HG02852 (cell line): ENCODE measurements around the gene SPHKAP.
"Not testable (repeated sequence)": the region's sequence is repeated elsewhere in the genome, so short reads cannot be mapped to it uniquely, and the experiment has no call there.

ENCODE experiments used
- ATAC-seq: cut with Tn5 transposase; IDR thresholded peaks from one replicate; pipeline ENCODE4 v1.9.1; 2021; ENCODE audit warnings: mild to moderate bottlenecking, moderate library complexity; ENCODE audit not compliant: unreplicated experiment

SPHKAP gene

GRCh38 chr2:228040995-228041394 lies 140.5 kb downstream of the SPHKAP start:
- no peak for ATAC-seq

- ATAC-seq: peak; percentile 77
Observed at GRCh38 chr2:228039752-228040534, 141.5 kb downstream of the SPHKAP start.

- ATAC-seq: no peak
Observed at GRCh38 chr2:228038967-228039366, 142.5 kb downstream of the SPHKAP start.

- no peak for ATAC-seq
Observed at GRCh38 chr2:228037915-228038314, 143.6 kb downstream of the SPHKAP start.

GRCh38 chr2:228023619-228024018 lies 157.9 kb downstream of the SPHKAP start:
- no peak for ATAC-seq

GRCh38 chr2:228018311-228018710 lies 163.2 kb downstream of the SPHKAP start:
- ATAC-seq: no peak

GRCh38 chr2:228017784-228018183 lies 163.7 kb downstream of the SPHKAP start:
- no peak for ATAC-seq

GRCh38 chr2:228016402-228016801 lies 165.1 kb downstream of the SPHKAP start:
- peak; percentile 66 for ATAC-seq

- ATAC-seq: no peak
Observed at GRCh38 chr2:228015741-228016140, 165.7 kb downstream of the SPHKAP start.

- ATAC-seq: no peak
Observed at GRCh38 chr2:227996366-227996765, 185.1 kb downstream of the SPHKAP start.

GRCh38 chr2:227990937-227991336 lies 190.6 kb downstream of the SPHKAP start:
- no peak for ATAC-seq

- no peak for ATAC-seq
Observed at GRCh38 chr2:227973241-227973640, 208.2 kb downstream of the SPHKAP start.

GRCh38 chr2:227971619-227972230 lies 209.8 kb downstream of the SPHKAP start:
- no peak for ATAC-seq

- ATAC-seq: no peak
Observed at GRCh38 chr2:227960317-227960716, 221.2 kb downstream of the SPHKAP start.

- ATAC-seq: no peak
Observed at GRCh38 chr2:227942965-227943364, 238.5 kb downstream of the SPHKAP start.

GRCh38 chr2:227942021-227942420 lies 239.5 kb downstream of the SPHKAP start:
- peak; percentile 80 for ATAC-seq

- no peak for ATAC-seq
Observed at GRCh38 chr2:227939271-227940027, 242.0 kb downstream of the SPHKAP start.

GRCh38 chr2:227936249-227936648 lies 245.2 kb downstream of the SPHKAP start:
- ATAC-seq: not testable (repeated sequence)

- ATAC-seq: no peak
Observed at GRCh38 chr2:227933884-227934283, 247.6 kb downstream of the SPHKAP start.

- no peak for ATAC-seq
Observed at GRCh38 chr2:227932403-227932802, 249.1 kb downstream of the SPHKAP start.

- no peak for ATAC-seq
Observed at GRCh38 chr2:227932001-227932400, 249.5 kb downstream of the SPHKAP start.
